Measurements from ENCODE around the gene CLEC12A. TPM values are rescaled to one million over a fixed set of nuclear protein-coding genes. Genes with fewer than 3 reads are reported as not detected.
"Not testable (repeated sequence)": the region's sequence is repeated elsewhere in the genome, so short reads cannot be mapped to it uniquely, and the experiment has no call there.

Gene CLEC12A
- polyA plus RNA-seq, 6 donors from 2014 or later: 0.29 to 1.6 (median 0.38) TPM; not detected in 2

DNA sequence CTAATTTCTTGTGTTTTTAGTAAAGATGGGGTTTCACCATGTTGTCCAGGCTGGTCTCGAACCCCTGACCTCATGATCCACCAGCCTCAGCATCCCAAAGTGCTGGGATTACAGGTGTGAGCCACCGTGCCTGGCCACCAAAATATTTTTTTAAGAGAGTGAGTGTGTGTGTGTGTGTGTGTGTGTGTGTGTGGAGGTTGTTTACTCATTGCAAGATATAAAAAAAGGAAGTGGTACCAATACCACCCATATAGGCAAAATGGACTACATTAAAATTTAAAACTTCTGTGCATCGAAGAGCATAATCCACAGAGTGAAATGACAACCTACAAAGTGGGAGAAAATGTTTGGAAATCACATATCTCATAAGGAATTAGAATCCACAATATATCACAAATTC, 23.5 kb upstream of the CLEC12A start:
- peaks cover 0 to 2% (median 0%) of the 10 kb centered on the region in 7 donors for H3K9me3 Mint-ChIP-seq
- peak; percentile 21 to 24 for ATAC-seq (ENCODE audit: low read depth in 2 of 2)
- peaks cover 36 to 54% (median 40%) of the 10 kb centered on the region in 3 donors for H3K4me1 Mint-ChIP-seq
- no peaks in the 10 kb centered on the region for H3K36me3 Mint-ChIP-seq
- DNase-seq: peak; percentile 35
- H3K27ac Mint-ChIP-seq: peak overlapping the region in 4 of 6 donors; percentile 79 to 96 (median 90)
- H3K27me3 Mint-ChIP-seq: peaks cover 0 to 5% (median 5%) of the 10 kb centered on the region in 3 donors
- peak overlapping the region in 6 of 8 donors; percentile 39 to 75 (median 60) for H3K4me3 Mint-ChIP-seq

DNA sequence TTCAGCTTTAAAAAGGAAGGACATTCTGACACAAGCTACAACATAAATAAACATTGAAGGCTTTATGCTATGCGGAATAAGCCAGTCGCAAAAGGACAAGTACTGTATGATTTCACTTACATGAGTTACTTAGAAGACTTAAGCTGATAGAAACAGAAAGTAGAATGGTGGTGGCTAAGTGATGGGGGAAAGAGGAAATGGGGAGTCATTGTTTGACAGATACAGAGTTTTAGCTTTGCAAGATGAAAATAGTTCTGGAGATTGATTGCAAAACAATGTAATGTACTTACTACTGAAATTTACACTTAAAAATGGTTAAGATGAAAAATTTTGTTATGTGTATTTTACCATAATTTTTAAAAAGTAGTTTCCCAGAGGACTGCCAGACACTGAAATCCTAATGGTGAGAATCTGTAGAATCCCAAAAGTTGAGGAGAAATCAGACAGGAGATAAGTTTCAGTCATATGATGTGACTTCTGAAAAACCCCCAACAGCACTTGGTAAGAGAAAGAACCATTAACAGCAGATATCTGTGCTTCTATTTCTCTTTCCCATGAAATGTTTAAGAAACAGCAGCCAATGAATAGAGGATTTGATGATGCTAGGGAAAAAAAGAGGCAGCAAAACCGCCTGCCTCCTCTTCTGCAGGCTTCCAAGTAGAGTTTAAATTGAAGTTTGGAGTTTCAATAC, 22.5 kb upstream of the CLEC12A start:
- peak; percentile 94 to 97 for ATAC-seq (ENCODE audit: low read depth in 2 of 2)
- DNase-seq: peak; percentile 57
- H3K36me3 Mint-ChIP-seq: no peaks in the 10 kb centered on the region
- peaks cover 0 to 2% (median 0%) of the 10 kb centered on the region in 7 donors for H3K9me3 Mint-ChIP-seq
- peaks cover 0 to 5% (median 5%) of the 10 kb centered on the region in 3 donors for H3K27me3 Mint-ChIP-seq
- peaks cover 36 to 50% (median 40%) of the 10 kb centered on the region in 3 donors for H3K4me1 Mint-ChIP-seq
- peak overlapping the region in 6 of 8 donors; percentile 1 to 67 (median 20) for H3K4me3 Mint-ChIP-seq
- H3K27ac Mint-ChIP-seq: peak overlapping the region in 3 of 6 donors; percentile 1 to 50 (median 9)

GRCh38 chr12:9951026-9951675, 20.1 kb upstream of the CLEC12A start:
- H3K27me3 Mint-ChIP-seq: peaks cover 0 to 8% (median 5%) of the 10 kb centered on the region in 3 donors
- peaks cover 31 to 41% (median 33%) of the 10 kb centered on the region in 3 donors for H3K4me1 Mint-ChIP-seq
- no peaks in the 10 kb centered on the region for H3K36me3 Mint-ChIP-seq
- DNase-seq: no peak
- H3K27ac Mint-ChIP-seq: no peak overlapping the region
- no peak for ATAC-seq (ENCODE audit: low read depth in 2 of 2)
- H3K9me3 Mint-ChIP-seq: peaks cover 0 to 2% (median 0%) of the 10 kb centered on the region in 7 donors
- peak overlapping the region in 4 of 8 donors; percentile 11 to 60 (median 34) for H3K4me3 Mint-ChIP-seq

- ATAC-seq (ENCODE audit: low read depth in 2 of 2); H3K36me3 Mint-ChIP-seq; H3K9me3 Mint-ChIP-seq; H3K4me3 Mint-ChIP-seq; H3K27ac Mint-ChIP-seq; DNase-seq: not testable (repeated sequence)
- Mint-ChIP-seq H3K4me1 (peaks cover 28 to 38% (median 35%) of the 10 kb centered on the region in 3 donors), H3K27me3 (peaks cover 0 to 13% (median 11%) of the 10 kb centered on the region in 3 donors)
Measured at GRCh38 chr12:9952954-9953729, 18.1 kb upstream of the CLEC12A start.

DNA sequence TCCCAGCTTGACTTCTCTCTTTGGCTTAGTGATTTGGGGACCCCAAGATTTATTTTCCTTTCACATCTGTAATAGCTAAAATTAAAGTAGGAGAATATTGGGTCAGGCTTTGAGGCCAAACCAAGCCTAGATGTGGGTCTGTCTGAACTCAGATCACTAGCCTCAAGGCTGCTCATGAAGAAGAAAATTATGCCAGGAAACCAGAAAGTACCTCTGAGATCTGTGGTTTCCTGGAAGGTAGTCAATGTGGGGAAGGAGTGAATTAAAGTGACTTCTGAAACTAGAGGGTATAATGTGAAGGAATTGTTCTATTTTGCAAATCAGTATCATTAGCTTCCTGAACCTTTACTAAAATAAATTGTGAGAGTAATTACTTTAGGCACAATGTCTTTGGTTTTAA, 13.4 kb upstream of the CLEC12A start:
- Mint-ChIP-seq H3K4me1 (peaks cover 20 to 28% (median 26%) of the 10 kb centered on the region in 3 donors), H3K27me3 (peaks cover 0 to 19% (median 6%) of the 10 kb centered on the region in 3 donors), H3K4me3 (no peak overlapping the region), H3K27ac (no peak overlapping the region), H3K36me3 (no peaks in the 10 kb centered on the region), H3K9me3 (no peaks in the 10 kb centered on the region)
- ATAC-seq (ENCODE audit: low read depth in 2 of 2) (peak; percentile 61 to 72), DNase-seq (no peak)

GRCh38 chr12:9960590-9960989, 10.6 kb upstream of the CLEC12A start:
- H3K27ac Mint-ChIP-seq: peak overlapping the region in 2 of 6 donors; percentile 8 to 9
- H3K27me3 Mint-ChIP-seq: peaks cover 0 to 16% (median 6%) of the 10 kb centered on the region in 3 donors
- ATAC-seq (ENCODE audit: low read depth in 2 of 2) (peak; percentile 43 to 53), DNase-seq (no peak)
- peaks cover 20 to 28% (median 26%) of the 10 kb centered on the region in 3 donors for H3K4me1 Mint-ChIP-seq
- no peaks in the 10 kb centered on the region for H3K36me3 Mint-ChIP-seq
- H3K4me3 Mint-ChIP-seq: peak overlapping the region in 7 of 8 donors; percentile 40 to 82 (median 57)
- no peaks in the 10 kb centered on the region for H3K9me3 Mint-ChIP-seq

- H3K4me1 Mint-ChIP-seq: peaks cover 20 to 28% (median 26%) of the 10 kb centered on the region in 3 donors
- peaks cover 0 to 11% (median 6%) of the 10 kb centered on the region in 3 donors for H3K27me3 Mint-ChIP-seq
- ATAC-seq (ENCODE audit: low read depth in 2 of 2): peak; percentile 33 to 48
- H3K4me3 Mint-ChIP-seq: peak overlapping the region in 6 of 8 donors; percentile 37 to 82 (median 48)
- peaks cover 0 to 1% (median 0%) of the 10 kb centered on the region in 7 donors for H3K9me3 Mint-ChIP-seq
- H3K36me3 Mint-ChIP-seq: no peaks in the 10 kb centered on the region
- no peak for DNase-seq
- H3K27ac Mint-ChIP-seq: peak overlapping the region in 1 of 6 donors; percentile 8
Measured at GRCh38 chr12:9961106-9961505, 10.1 kb upstream of the CLEC12A start.

DNA sequence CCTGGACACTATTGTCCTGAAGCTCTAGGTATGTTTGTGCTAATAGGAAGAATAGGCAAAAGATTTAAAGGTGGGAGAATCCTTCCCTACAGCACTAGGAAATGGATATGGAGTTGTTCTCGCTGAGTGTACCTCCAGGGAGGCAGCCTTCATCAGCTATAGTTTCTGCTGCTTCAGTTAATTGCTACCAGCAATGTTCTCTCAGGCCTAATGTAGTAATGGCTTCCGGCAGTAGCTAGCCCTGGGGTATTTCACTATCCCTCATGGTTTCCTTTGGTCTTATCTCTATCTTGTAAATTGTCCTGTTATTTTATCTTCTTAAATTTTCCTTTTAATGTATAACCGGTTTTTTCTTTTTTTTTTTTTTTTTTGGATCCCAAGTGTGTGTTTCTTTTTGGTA, 9.3 kb upstream of the CLEC12A start:
- Mint-ChIP-seq H3K4me3 (peak overlapping the region in 1 of 8 donors; percentile 18), H3K27me3 (peaks cover 3 to 6% (median 5%) of the 10 kb centered on the region in 3 donors), H3K36me3 (peaks cover 0 to 5% of the 10 kb centered on the region in 2 donors), H3K27ac (no peak overlapping the region), H3K4me1 (peaks cover 20 to 28% (median 26%) of the 10 kb centered on the region in 3 donors), H3K9me3 (peaks cover 0 to 6% (median 2%) of the 10 kb centered on the region in 7 donors)
- no peak for ATAC-seq (ENCODE audit: low read depth in 2 of 2)
- no peak for DNase-seq

DNA sequence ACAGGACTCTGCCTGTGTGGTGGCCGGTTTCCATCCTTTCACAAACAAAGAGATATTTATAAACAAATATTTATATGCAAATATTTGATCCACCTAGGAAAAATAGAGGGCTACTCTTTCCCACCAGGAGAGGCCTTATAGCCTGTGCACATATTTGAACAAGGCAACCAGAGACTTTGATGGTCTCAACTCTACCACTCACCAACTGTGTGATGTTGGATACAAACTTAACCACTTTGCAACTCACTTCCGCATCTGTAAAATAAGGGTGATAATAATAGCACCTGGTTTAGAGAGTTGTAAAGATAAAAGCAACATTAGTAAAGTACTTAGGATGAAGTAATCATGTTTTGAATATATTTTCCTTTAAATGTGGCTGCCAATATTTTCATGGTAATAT, 1.5 kb upstream of the CLEC12A start:
- no peak for ATAC-seq (ENCODE audit: low read depth in 2 of 2)
- Mint-ChIP-seq H3K4me3 (no peak overlapping the region), H3K36me3 (peaks cover 0 to 18% of the 10 kb centered on the region in 2 donors), H3K9me3 (peaks cover 0 to 9% (median 3%) of the 10 kb centered on the region in 7 donors), H3K27me3 (peaks cover 7 to 27% (median 14%) of the 10 kb centered on the region in 3 donors), H3K4me1 (no peaks in the 10 kb centered on the region), H3K27ac (no peak overlapping the region)
- DNase-seq: no peak

DNA sequence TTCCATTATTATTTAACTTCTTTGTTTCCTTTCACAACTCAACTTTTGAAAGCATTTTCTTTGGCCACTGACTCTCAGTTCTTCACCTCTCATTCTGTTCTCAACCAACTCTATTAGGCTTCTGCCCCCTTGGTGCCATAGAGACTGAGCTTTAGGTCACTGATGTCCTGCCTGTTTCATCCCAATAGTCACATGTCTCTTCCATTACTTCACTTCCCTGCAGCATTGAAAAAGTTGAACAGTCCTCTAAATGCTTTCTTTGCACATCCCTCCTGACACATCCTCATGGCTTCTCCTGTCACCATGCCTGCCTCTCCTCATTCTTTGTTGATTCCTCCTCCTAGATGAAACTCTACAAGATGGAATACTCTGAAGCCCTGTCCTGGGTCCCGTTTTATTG, 2.7 kb downstream of the CLEC12A start:
- Mint-ChIP-seq H3K4me1 (no peaks in the 10 kb centered on the region), H3K36me3 (peaks cover 5 to 34% of the 10 kb centered on the region in 2 donors), H3K9me3 (peaks cover 10 to 29% (median 20%) of the 10 kb centered on the region in 7 donors), H3K27ac (no peak overlapping the region), H3K27me3 (peaks cover 20 to 38% (median 38%) of the 10 kb centered on the region in 3 donors), H3K4me3 (no peak overlapping the region)
- ATAC-seq (ENCODE audit: low read depth in 2 of 2) (no peak), DNase-seq (no peak)

DNA sequence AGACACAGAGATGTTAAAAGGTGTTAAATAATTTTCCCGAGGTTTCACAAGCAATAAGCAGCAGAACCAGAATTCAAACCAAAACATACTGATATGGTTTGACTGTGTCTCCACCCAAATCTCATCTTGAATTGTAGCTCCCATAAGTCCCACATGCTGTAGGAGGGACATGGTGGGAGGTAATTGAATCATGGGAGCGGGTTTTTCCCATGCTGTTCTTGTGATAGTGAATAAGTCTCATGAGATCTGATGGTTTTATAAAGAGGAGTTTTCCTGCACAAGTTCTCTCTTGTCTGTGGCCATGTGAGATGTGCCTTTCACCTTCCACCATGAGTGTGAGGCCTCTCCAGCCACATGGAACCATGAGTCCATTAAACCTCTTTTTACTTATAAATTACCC, 3.5 kb downstream of the CLEC12A start:
- not testable (repeated sequence) for ATAC-seq (ENCODE audit: low read depth in 2 of 2); H3K4me3 Mint-ChIP-seq; H3K27ac Mint-ChIP-seq; H3K4me1 Mint-ChIP-seq; DNase-seq
- Mint-ChIP-seq H3K36me3 (peaks cover 5 to 34% of the 10 kb centered on the region in 2 donors), H3K27me3 (peaks cover 24 to 46% (median 45%) of the 10 kb centered on the region in 3 donors), H3K9me3 (peaks cover 10 to 29% (median 20%) of the 10 kb centered on the region in 7 donors)

GRCh38 chr12:9975614-9976013, 4.4 kb downstream of the CLEC12A start:
- H3K27ac Mint-ChIP-seq: no peak overlapping the region
- ATAC-seq (ENCODE audit: low read depth in 2 of 2): no peak

DNA sequence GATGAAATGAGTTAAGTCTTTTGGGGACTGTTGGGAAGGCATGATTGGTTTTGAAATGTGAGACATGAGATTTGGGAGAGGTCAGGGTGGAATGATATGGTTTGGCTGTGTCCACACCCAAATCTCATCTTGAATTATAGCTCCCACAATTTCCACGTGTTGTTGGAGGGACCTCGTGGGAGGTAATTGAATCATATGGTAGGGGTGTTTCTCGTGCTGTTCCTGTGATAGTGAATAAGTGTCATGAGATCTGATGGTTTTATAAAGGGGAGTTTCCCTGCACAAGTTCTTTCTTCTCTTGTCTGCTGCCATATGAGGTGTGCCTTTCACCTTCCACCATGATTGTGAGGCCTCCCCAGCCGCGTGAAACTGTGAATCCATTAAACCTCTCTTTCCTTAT, 5.4 kb downstream of the CLEC12A start:
- peaks cover 10 to 29% (median 20%) of the 10 kb centered on the region in 7 donors for H3K9me3 Mint-ChIP-seq

More at GRCh38 chr12:9975614-9976013, 4.4 kb downstream of the CLEC12A start:
- Mint-ChIP-seq H3K9me3 (peaks cover 10 to 29% (median 20%) of the 10 kb centered on the region in 7 donors), H3K4me3 (no peak overlapping the region), H3K36me3 (peaks cover 5 to 34% of the 10 kb centered on the region in 2 donors), H3K27me3 (peaks cover 25 to 54% (median 54%) of the 10 kb centered on the region in 3 donors), H3K4me1 (no peaks in the 10 kb centered on the region)
- no peak for DNase-seq

More for the DNA sequence above, 5.4 kb downstream of the CLEC12A start:
- H3K4me1 Mint-ChIP-seq; H3K27ac Mint-ChIP-seq; H3K4me3 Mint-ChIP-seq; DNase-seq; ATAC-seq (ENCODE audit: low read depth in 2 of 2): not testable (repeated sequence)
- H3K36me3 Mint-ChIP-seq: peaks cover 5 to 34% of the 10 kb centered on the region in 2 donors
- peaks cover 30 to 56% (median 54%) of the 10 kb centered on the region in 3 donors for H3K27me3 Mint-ChIP-seq

Data from naive B cell (primary cell).